ENCODE results near the gene PHOX2B.

- no peak for TF ChIP-seq CTCF (IDR thresholded peaks at IDR 0.05; ENCODE audit: control extremely low read depth in 1 of 3, insufficient read depth in 1 of 3, low read depth in 1 of 3, low read length in 3 of 3)
- TF ChIP-seq RNF2 (IDR thresholded peaks at IDR 0.05; ENCODE audit: borderline replicate concordance, low read depth, low read length, missing control alignments, poor library complexity, severe bottlenecking): no peak
- TF ChIP-seq TBP (IDR thresholded peaks at IDR 0.05; ENCODE audit: low read depth, low read length): no peak
- TF ChIP-seq SP4 (IDR thresholded peaks at IDR 0.05; ENCODE audit: low read length): no peak
- TF ChIP-seq MAFK (IDR thresholded peaks at IDR 0.05; ENCODE audit: low read depth, low read length): no peak
- TF ChIP-seq YY1 (IDR thresholded peaks at IDR 0.05; ENCODE audit: low read depth, low read length): no peak
- TF ChIP-seq KDM5A (IDR thresholded peaks at IDR 0.05; ENCODE audit: low read length): no peak
- no peak for TF ChIP-seq POLR2AphosphoS5 (IDR thresholded peaks at IDR 0.05; ENCODE audit: low read depth, low read length)
Observed at GRCh38 chr4:41703785-41704184, 44.7 kb downstream of the PHOX2B start.
